Measurements from ENCODE around the gene KRT10. TPM values are rescaled to one million over a fixed set of nuclear protein-coding genes. Genes with fewer than 3 reads are reported as not detected.

KRT10 gene
- total and polyA plus RNA-seq, 2 donors (not counting 1 experiment from before 2014, with no cell fraction given) = 4.1 to 45.8 TPM

DNA sequence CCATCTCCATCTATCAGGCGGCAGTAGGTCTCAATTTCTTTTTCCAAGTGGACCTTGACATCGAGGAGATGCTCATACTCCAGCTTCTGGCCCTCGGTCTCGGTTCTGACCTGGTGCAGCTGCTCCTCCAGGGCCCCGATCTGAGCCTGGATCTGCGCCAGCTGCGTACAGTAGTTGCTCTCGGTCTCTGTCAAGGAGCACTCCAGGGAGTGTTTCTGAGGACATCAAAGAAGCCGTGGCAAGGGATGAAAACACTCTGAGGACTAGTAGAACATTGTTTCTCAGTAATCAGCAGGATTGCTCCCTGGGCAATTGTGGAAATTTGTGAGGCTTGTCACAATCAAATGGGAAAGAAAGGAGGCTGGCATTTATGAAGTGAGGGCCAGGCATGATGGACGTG lies 28.6 kb downstream of the KRT10 start:
- Histone ChIP-seq H3K9me3 (ENCODE audit: control insufficient read depth, insufficient read depth, low read depth, low read length) (no peaks in the 10 kb centered on the region), H3K4me1 (ENCODE audit: control insufficient read depth, extremely low read depth, insufficient read depth, low read length) (no peaks in the 10 kb centered on the region), H3K4me2 (ENCODE audit: extremely low read depth, insufficient read depth, low read length) (no peak overlapping the region), H3K4me3 (replicated peaks in 1 of 4; ENCODE audit: control extremely low read depth in 1 of 4, insufficient read depth in 1 of 4, low read depth in 3 of 4, low read length in 4 of 4) (no peak overlapping the region), H4K20me1 (ENCODE audit: control insufficient read depth, extremely low read depth, insufficient read depth, low read length) (no peaks in the 10 kb centered on the region), H3K27ac (ENCODE audit: insufficient read depth, low read length) (no peak overlapping the region), H3K27me3 (ENCODE audit: control insufficient read depth, insufficient read depth, low read length) (peaks cover 11% of the 10 kb centered on the region), H3K36me3 (ENCODE audit: control insufficient read depth, insufficient read depth, low read length) (no peaks in the 10 kb centered on the region), H3K9ac (ENCODE audit: insufficient read depth, low read length) (no peak overlapping the region), H2AFZ (ENCODE audit: low read length) (no peak overlapping the region), H3K79me2 (ENCODE audit: control insufficient read depth, insufficient read depth, low read length) (no peaks in the 10 kb centered on the region)
- TF ChIP-seq, protein P1, sequence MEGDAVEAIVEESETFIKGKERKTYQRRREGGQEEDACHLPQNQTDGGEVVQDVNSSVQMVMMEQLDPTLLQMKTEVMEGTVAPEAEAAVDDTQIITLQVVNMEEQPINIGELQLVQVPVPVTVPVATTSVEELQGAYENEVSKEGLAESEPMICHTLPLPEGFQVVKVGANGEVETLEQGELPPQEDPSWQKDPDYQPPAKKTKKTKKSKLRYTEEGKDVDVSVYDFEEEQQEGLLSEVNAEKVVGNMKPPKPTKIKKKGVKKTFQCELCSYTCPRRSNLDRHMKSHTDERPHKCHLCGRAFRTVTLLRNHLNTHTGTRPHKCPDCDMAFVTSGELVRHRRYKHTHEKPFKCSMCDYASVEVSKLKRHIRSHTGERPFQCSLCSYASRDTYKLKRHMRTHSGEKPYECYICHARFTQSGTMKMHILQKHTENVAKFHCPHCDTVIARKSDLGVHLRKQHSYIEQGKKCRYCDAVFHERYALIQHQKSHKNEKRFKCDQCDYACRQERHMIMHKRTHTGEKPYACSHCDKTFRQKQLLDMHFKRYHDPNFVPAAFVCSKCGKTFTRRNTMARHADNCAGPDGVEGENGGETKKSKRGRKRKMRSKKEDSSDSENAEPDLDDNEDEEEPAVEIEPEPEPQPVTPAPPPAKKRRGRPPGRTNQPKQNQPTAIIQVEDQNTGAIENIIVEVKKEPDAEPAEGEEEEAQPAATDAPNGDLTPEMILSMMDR (conservative IDR thresholded peaks at IDR 0.05 in 1 of 2, IDR thresholded peaks at IDR 0.05 in 1 of 2; ENCODE audit: low read depth in 1 of 2, low read length in 2 of 2) = no peak
- TF ChIP-seq EZH2 (IDR thresholded peaks at IDR 0.05; ENCODE audit: low read length, missing control alignments) = no peak
- no peak for DNase-seq (ENCODE audit: low read depth in 2 of 2)

DNA sequence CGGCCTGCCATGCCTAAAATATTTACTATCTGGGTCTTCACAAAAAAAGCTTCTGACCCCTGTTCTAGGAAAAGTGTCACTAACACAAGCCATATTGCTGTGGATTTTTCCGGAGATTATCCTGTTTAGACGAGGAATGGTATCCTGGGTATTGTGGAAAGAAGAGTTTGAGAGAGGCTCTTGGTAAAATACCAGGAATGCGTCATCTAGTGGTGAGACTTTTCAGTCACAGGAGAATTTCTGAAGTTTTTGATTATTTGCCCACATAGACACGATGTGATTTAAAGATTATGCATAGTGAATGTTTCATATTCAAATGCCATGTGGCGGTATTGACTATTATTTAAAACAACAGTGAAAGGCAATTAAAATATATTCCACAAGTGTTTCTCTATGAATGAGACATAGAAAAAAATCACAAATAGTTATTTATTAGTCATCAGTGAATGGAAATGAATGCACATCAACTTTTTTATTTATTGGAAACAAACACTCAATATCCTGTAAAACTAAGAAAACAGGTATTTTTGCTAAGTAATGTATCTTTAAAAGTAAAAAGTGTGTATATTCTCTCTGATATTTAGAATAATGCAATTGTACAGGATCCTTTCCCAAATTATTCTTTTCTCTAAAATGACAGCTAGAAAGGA lies 30.5 kb downstream of the KRT10 start:
- no peaks in the 10 kb centered on the region for H3K4me1 ChIP-seq (ENCODE audit: control insufficient read depth, extremely low read depth, insufficient read depth, low read length)
- H3K4me3 ChIP-seq (replicated peaks in 1 of 4; ENCODE audit: control extremely low read depth in 1 of 4, insufficient read depth in 1 of 4, low read depth in 3 of 4, low read length in 4 of 4) = no peak overlapping the region
- no peak for TF ChIP-seq EZH2 (IDR thresholded peaks at IDR 0.05; ENCODE audit: low read length, missing control alignments)
- TF ChIP-seq, protein P1 (conservative IDR thresholded peaks at IDR 0.05 in 1 of 2, IDR thresholded peaks at IDR 0.05 in 1 of 2; ENCODE audit: low read depth in 1 of 2, low read length in 2 of 2) = peak; percentile 59 to 76
- H4K20me1 ChIP-seq (ENCODE audit: control insufficient read depth, extremely low read depth, insufficient read depth, low read length) = no peaks in the 10 kb centered on the region
- DNase-seq (ENCODE audit: low read depth in 2 of 2) = peak; percentile 38 to 68
- no peak overlapping the region for H3K27ac ChIP-seq (ENCODE audit: insufficient read depth, low read length)
- no peaks in the 10 kb centered on the region for H3K79me2 ChIP-seq (ENCODE audit: control insufficient read depth, insufficient read depth, low read length)
- no peak overlapping the region for H3K4me2 ChIP-seq (ENCODE audit: extremely low read depth, insufficient read depth, low read length)
- H3K36me3 ChIP-seq (ENCODE audit: control insufficient read depth, insufficient read depth, low read length) = no peaks in the 10 kb centered on the region
- H2AFZ ChIP-seq (ENCODE audit: low read length) = no peak overlapping the region
- no peak overlapping the region for H3K9ac ChIP-seq (ENCODE audit: insufficient read depth, low read length)
- H3K9me3 ChIP-seq (ENCODE audit: control insufficient read depth, insufficient read depth, low read depth, low read length) = no peaks in the 10 kb centered on the region
- H3K27me3 ChIP-seq (ENCODE audit: control insufficient read depth, insufficient read depth, low read length) = peaks cover 11% of the 10 kb centered on the region

DNA sequence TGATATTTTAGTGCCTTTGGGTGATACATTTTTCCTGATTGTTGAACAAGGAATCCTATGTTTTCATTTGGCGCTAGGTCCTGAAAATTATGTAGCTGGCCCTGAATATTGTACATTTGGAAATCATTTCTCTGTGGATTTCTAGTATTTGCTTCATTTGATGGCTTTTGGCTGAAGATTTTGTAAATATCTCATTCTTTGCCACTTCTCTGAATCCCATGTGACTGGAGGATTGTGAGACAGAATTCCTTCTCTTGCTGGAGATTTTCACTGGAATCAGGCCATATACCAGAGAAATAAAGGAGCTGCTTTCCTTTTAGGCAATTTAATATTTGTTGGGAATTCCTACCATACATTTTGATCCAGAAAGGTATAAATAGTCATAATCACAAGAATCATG lies 31.3 kb downstream of the KRT10 start:
- Histone ChIP-seq H3K4me1 (ENCODE audit: control insufficient read depth, extremely low read depth, insufficient read depth, low read length) (no peaks in the 10 kb centered on the region), H3K9me3 (ENCODE audit: control insufficient read depth, insufficient read depth, low read depth, low read length) (no peaks in the 10 kb centered on the region), H3K9ac (ENCODE audit: insufficient read depth, low read length) (no peak overlapping the region), H3K4me2 (ENCODE audit: extremely low read depth, insufficient read depth, low read length) (no peak overlapping the region), H3K36me3 (ENCODE audit: control insufficient read depth, insufficient read depth, low read length) (no peaks in the 10 kb centered on the region), H2AFZ (ENCODE audit: low read length) (no peak overlapping the region), H3K79me2 (ENCODE audit: control insufficient read depth, insufficient read depth, low read length) (no peaks in the 10 kb centered on the region), H3K27me3 (ENCODE audit: control insufficient read depth, insufficient read depth, low read length) (peaks cover 9% of the 10 kb centered on the region), H3K4me3 (replicated peaks in 1 of 4; ENCODE audit: control extremely low read depth in 1 of 4, insufficient read depth in 1 of 4, low read depth in 3 of 4, low read length in 4 of 4) (no peak overlapping the region), H4K20me1 (ENCODE audit: control insufficient read depth, extremely low read depth, insufficient read depth, low read length) (no peaks in the 10 kb centered on the region), H3K27ac (ENCODE audit: insufficient read depth, low read length) (no peak overlapping the region)
- no peak for TF ChIP-seq EZH2 (IDR thresholded peaks at IDR 0.05; ENCODE audit: low read length, missing control alignments)
- TF ChIP-seq, protein P1 (conservative IDR thresholded peaks at IDR 0.05 in 1 of 2, IDR thresholded peaks at IDR 0.05 in 1 of 2; ENCODE audit: low read depth in 1 of 2, low read length in 2 of 2) = no peak
- DNase-seq (ENCODE audit: low read depth in 2 of 2) = no peak

Measured in fibroblast of lung (primary cell).